HG03060 (cell line): ENCODE results near the gene IL4.
"Not testable (repeated sequence)": the region's sequence is repeated elsewhere in the genome, so short reads cannot be mapped to it uniquely, and the experiment has no call there.

Source experiments
- ATAC-seq: cut with Tn5 transposase; IDR thresholded peaks from one replicate; pipeline ENCODE4 v1.9.1; 2021; ENCODE audit warnings: low read depth, moderate number of reproducible peaks; ENCODE audit not compliant: unreplicated experiment

IL4 gene

DNA sequence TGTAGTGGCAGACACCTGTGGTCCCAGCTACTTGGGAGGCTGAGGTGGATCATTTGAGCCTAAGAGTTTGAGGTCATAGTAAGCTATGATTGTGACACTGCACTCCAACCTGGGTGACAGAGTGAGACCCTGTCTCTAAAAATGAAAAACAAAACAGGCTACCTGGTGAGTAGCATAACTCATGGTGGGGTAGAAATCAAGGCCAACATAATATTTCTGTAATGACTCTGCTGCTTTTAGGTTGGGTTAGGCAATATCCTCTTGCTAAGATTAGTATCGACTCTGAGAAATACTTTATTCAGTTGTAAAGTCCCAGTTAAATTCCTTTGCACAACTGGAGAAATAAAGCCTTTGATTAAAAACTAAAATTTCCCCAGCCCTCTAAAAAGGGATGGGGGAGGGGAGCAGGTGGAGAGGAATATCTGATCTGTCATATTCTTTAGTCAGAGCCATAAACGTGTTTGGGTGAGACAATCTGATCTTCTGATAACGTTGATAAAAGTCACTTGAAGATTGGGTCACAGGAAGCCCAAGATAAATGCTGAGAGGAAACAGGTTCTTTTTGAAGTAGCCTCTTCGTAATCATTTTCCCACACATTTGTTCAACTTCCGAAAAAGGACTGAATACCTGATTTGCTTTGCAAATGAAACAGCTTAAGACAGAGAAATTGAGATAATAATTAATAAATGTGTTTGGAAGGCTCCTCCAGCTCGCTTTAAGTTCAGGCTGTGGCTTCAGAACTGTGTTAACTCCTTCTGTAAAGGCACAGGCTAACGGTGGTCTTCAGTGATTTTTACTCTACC is 14.9 kb downstream of the IL4 start:
- ATAC-seq: peak; percentile 46

DNA sequence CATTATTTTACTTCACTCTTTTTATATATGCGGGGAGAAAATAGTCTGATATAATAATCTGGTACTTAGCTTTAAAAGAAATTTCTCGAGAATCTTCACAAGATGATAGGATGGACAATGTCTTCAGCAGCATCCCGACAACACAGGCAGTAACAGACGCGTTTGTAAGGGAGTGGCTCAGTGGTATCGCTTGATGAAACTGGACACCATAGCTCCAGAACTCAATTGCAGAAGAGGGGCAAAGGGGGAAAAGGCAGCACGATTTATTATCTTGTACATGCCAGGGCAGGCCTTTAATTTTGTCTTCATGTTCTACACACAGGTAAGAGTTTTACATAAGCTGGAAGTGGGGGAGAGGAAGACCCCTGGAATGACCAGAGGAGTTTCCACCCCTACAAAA is 15.7 kb downstream of the IL4 start:
- no peak for ATAC-seq

DNA sequence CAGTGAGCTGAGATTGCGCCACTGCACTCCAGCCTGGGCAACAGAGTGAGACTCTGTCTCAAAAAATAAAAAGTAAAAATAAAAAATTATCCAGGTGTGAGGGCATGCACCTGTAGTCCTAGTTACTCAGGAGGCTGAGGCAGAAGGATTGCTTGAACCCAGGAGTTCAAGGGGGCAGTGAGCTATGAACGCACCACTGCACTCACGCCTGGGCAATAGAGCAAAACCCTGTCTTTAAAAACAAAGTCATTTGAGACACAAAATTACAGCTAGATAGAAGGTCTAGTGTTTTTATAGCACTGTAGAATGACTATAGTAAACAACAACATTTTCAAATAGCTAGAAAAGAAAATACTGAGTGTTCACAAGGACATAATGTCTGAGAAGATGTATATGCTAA is 16.4 kb downstream of the IL4 start:
- ATAC-seq: no peak

DNA sequence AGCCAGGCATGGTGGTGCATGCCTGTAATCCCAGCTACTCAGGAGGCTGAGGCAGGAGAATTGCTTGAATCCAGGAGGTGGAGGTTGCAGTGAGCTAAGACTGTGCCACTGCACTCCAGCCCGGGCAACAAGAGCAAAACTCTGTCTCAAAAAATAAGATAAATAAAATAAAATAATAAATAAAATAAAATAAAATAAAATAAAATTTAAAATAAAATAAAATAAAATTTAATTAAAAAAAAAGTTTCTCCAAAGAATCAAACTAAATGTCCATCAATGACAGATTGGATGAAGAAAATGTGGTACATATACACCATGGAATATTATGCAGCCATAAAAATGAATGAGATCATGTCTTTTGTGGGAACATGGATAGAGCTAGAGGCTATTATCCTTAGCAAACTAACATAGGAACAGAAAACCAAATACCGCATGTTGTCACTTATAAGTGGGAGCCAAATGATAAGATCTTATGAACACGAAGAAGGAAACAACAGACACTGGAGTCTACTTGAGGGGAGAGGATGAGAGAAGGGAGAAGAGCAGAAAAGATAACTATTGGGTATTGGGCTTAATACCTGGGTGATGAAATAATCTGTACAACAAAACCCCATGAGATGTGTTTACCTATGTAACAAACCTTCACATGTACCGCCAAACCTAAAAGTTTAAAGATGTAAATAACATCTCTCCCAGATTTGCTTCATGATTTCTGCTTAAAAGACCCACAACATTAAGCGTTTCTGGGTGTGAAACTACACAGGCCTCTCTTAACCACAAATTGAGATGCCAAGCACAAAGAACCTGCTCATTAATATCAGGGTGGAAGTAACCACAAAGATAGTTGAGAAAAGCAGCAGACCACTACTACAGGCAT is 18.2 kb downstream of the IL4 start:
- not testable (repeated sequence) for ATAC-seq

DNA sequence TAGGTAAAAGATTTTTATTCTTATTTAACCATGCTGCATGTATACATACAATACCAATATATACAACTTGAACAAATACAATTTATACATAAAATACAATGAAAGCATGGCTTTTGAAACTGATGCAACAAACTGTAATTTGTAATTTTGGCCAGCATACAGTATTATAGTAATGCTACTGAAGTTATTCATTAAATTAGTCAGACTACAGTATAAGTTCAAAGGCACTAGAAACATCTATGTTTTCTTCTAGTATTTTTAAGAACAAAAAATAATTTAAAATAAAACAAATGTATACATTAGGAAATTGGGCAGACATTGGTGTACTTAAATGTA is 18.8 kb downstream of the IL4 start:
- ATAC-seq: no peak

DNA sequence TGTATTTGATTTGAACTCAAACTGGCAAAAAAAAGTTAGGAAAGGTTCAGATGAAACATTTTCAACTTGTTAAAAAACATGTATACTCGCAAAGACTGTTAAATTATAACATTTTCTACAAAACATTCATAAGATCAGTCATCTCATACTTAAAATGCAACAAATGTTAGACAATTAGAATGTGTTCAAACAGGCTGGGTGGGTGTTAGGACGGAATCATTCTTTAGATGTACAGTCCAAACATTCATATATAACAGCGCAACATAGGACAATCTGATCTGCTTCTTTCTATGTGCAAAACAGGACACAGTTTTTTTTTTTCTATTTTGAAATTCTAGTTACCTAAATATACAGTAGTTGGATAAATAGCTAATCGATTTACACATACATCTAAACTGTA is 22.2 kb downstream of the IL4 start:
- no peak for ATAC-seq

DNA sequence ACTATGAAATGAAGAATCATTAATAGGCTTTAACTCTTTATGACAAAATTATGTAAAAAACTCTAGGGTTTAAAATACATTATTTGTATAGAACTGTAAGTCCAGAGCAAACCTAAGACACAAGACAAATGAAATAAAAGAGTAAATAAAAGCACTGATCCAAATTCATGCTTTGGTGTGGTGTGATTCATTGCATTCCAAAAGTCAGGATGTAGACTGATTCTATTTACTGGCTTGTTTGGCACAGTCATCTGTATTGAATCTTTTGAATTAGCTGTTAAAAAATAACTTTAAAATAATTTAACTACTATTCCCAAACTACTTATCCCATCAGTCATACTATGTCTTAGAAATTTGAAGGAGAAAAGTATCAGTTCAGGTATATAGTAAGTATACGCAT is 31.1 kb downstream of the IL4 start:
- ATAC-seq: no peak

DNA sequence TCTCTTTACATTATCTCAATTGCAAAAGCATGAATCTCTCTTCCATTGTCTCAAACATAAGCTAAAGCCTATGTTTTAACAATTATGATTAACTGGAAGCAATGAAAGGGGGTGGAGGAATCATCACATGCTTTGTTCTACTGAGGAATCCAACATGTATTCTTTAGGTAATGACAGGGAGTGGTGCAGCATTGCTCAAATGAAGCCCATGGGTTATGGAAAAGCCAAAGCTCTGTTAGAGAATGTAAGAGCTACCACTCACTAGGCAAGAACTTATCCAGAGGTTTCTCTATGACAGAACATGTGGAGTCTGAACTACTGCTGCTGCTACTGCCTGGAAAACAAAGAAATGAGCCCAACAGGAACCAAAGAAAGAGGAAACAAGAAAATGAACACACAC is 34.9 kb downstream of the IL4 start:
- no peak for ATAC-seq

DNA sequence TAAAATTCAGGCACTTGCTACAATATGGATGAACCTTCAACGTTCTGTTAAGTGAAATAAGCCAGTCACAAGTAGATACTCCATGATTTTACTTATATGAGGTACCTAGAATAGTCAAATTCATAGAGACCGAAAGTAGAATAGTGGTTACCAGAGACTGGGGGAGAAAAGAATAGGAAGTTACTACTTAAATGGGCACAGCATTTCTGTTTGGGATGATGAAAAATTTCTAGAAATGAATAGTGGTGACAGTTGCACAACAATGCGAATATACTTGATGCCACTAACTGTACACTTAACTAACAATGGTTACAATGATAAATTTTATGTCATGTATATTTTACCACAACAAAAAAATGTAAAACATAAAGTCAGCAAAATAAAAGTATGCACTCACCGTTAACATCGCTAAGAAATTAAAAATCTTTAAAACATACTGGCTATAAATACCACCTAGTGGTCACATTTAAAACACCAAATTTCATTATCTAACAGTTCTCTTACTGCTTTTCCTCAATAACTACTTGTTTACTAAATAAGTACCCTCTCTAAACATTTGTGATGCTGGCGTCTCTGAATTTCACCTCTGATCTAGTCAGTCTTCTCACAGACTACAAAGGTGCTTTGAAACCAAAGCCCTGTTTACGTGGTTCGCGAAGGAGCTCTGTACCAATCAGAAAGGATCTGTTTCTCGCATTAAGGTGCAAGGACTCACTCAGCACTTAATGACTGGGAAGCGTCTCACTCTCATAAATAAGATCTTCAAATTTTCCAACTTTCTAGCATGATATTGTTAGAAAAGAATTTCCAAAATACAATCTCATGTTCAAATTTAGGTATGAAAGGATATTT is 40.9 kb downstream of the IL4 start:
- no peak for ATAC-seq

DNA sequence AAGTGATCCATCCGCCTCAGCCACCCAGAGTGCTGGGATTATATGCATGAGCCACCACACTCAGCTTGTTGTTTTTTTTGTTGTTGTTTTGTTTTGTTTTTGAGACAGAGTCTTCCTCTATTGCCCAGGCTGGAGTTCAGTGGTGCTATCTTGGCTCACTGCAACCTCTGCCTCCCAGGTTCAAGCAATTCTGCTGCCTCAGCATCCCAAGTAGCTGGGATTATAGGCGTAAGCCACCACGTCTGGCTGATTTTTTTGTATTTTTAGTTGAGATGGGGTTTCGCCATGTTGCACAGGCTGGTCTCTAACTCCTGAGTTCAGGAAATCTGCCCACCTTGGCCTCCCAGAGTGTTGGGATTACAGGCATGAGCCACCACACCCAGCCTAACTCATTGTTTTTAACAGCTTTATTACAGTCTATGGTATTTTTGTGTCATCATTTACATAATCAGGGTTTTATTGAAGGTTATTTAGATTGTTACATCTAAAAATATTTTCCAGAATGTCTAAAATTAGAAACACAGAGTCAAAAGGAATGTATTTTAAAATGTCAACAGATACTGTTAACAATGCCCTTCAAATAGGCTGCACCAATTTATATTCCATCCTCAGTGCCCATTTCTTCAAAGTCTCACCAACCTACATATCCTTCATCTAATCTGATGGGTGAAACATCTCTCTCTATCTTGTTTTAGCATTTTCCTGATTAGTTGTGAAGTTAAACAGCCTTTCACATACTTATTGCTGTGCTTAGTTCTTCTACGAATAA is 44.9 kb downstream of the IL4 start:
- no peak for ATAC-seq

DNA sequence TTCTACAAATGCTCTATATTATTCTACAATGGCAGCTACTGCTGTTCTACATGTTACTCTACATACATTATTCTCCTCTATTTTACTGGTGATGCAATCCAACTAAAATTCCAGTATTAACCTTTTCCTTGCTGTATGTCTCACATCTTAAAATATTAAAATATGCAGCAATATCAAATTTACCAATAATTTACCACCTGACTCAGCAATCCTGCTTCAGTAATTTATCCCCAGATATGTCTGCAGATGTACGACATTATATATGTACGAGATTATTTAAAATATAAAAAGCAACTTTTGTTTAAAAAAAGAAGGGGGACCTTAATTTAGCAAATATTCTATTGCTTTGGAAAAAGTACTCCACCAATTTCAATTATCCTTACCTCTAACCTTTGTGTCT is 52.0 kb downstream of the IL4 start:
- ATAC-seq: no peak

DNA sequence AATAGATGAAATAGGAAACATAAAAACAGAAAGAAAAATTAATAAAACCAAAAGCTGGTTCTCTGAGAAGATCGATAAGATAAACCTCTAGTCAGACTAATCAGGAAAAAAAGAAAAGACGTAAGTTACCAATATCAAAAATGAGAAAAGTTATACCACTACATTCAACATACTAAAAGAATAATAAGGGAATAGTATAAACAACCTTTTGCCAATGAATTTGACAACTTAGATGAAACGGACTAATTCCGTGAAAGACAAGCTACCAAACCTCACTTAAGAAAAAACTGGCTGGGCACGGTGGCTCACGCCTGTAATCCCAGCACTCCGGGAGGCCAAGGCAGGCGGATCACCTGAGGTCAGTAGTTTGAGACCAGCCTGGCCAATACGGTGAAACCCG is 56.1 kb downstream of the IL4 start:
- no peak for ATAC-seq
